Esophagus muscularis mucosa (tissue), 4 donors: ENCODE results near the gene DIP2C.

ENCODE experiments used
- CTCF ChIP-seq, 3 experiments: fragments of 200-600 bp in 2 of 3; fragments of 450-650 bp in 1 of 3; sonication (generic) in 2 of 3; IDR thresholded peaks; one replicate each; pipeline ENCODE4 v1.5.1; 2017 to 2019; ENCODE audit warnings: antibody characterized with exemption in 3 of 3, mild to moderate bottlenecking in 2 of 3, moderate library complexity in 1 of 3
- EP300 ChIP-seq: sonication (generic); formaldehyde crosslinking; IDR thresholded peaks from one replicate; pipeline ENCODE4 v1.6.1; 2017; ENCODE audit warnings: antibody characterized with exemption
- POLR2A ChIP-seq: fragments of 450-650 bp; IDR thresholded peaks from one replicate; pipeline ENCODE4 v1.6.1; 2017; ENCODE audit warnings: antibody characterized with exemption, moderate library complexity, mild to moderate bottlenecking, low read depth

GRCh38 chr10:534047-534566 lies 155.4 kb downstream of the DIP2C start:
- TF ChIP-seq CTCF (IDR thresholded peaks at IDR 0.05) (no peak), POLR2A (no peak), EP300 (no peak)
